CD4-positive, alpha-beta T cell (primary cell): ENCODE data around the gene GGTLC1. TPM values are rescaled to one million over a fixed set of nuclear protein-coding genes. Genes with fewer than 3 reads are reported as not detected.

Experiments
- ATAC-seq: fragments of 200-7000 bp; cut with Tn5 transposase; one replicate; pipeline ENCODE4 v1.10.0; 2022; ENCODE audit warnings: mild to moderate bottlenecking; ENCODE audit not compliant: poor library complexity
- CTCF ChIA-PET: fragments of 350-600 bp; sonication (Branson Sonifier 250); formaldehyde crosslinking; loops from one replicate; lab custom pipeline; 2021; ENCODE audit warnings: antibody characterized with exemption, inconsistent platforms; lab: Charles Lee
- POLR2A ChIA-PET: fragments of 350-600 bp; sonication (Branson Sonifier 250); formaldehyde crosslinking; loops from one replicate; lab custom pipeline; 2021; ENCODE audit warnings: antibody characterized with exemption, inconsistent platforms; lab: Charles Lee
- DNase-seq, 14 experiments: peaks; one replicate each; pipeline ENCODE4 v3.0.0-alpha.2; 2013 to 2020; ENCODE audit warnings: mixed read lengths in 2 of 14
- H3K27ac ChIP-seq, 2 donors: one replicate each; pipeline versions ENCODE4 v1.5.1 to v1.7.0; 2013; ENCODE audit warnings: low read length in 2 of 2, low read depth in 1 of 2, mild to moderate bottlenecking in 1 of 2
- H3K27me3 ChIP-seq, 2 experiments: 1 replicate in 1 of 2; 2 replicates in 1 of 2; pipeline versions ENCODE4 v1.6.1 to v1.7.0; 2013; ENCODE audit warnings: low read length in 2 of 2, control low read depth in 1 of 2, mild to moderate bottlenecking in 1 of 2, moderate library complexity in 1 of 2; ENCODE audit not compliant: insufficient read depth in 2 of 2, control insufficient read depth in 1 of 2
- H3K36me3 ChIP-seq: one replicate; pipeline ENCODE4 v1.6.1; 2013; ENCODE audit warnings: low read length, control low read depth; ENCODE audit not compliant: insufficient read depth
- H3K4me1 ChIP-seq: one replicate; pipeline ENCODE4 v1.6.1; 2013; ENCODE audit warnings: low read length, control low read depth; ENCODE audit not compliant: insufficient read depth
- H3K4me3 ChIP-seq: one replicate; pipeline ENCODE4 v1.5.1; 2013; ENCODE audit warnings: mild to moderate bottlenecking, low read length, moderate library complexity
- H3K9me3 ChIP-seq, 2 experiments: 1 replicate in 1 of 2; 2 replicates in 1 of 2; pipeline versions ENCODE4 v1.6.1 to v1.7.0; 2013; ENCODE audit warnings: low read length in 2 of 2, mild to moderate bottlenecking in 2 of 2, control low read depth in 1 of 2, moderate library complexity in 1 of 2; ENCODE audit not compliant: control insufficient read depth in 1 of 2, insufficient read depth in 1 of 2
- H3K27ac Mint-ChIP-seq: one replicate; pipeline ENCODE4 v1.8.0; 2020; ENCODE audit warnings: mixed read lengths
- H3K27me3 Mint-ChIP-seq: one replicate; pipeline ENCODE4 v1.8.0; 2021; ENCODE audit warnings: mixed read lengths
- H3K36me3 Mint-ChIP-seq: one replicate; pipeline ENCODE4 v1.8.0; 2021; ENCODE audit warnings: low read depth, mixed read lengths
- H3K4me1 Mint-ChIP-seq: one replicate; pipeline ENCODE4 v1.8.0; 2021; ENCODE audit warnings: low read depth, mixed read lengths
- H3K4me3 Mint-ChIP-seq: one replicate; pipeline ENCODE4 v1.8.0; 2020; ENCODE audit warnings: mild to moderate bottlenecking, mixed read lengths
- H3K9me3 Mint-ChIP-seq: one replicate; pipeline ENCODE4 v1.8.0; 2020; ENCODE audit warnings: mixed read lengths
- intact Hi-C, 2 experiments: fragments of 100-400 bp; cut with DNase I in 1 of 2; cut with micrococcal nuclease in 1 of 2; formaldehyde crosslinking; loops; one replicate each; pipeline versions ENCODE4 v1.15.1 to v1.9.0; 2023 to 2025; cut with DNase I, micrococcal nuclease
- total RNA-seq, 174 experiments: library from RNA in 2 of 174; stranded (reverse) in 2 of 174; gene quantifications; one replicate each; pipeline ENCODE4 v1.2.3 and lab custom pipeline; 2021 to 2026
- TF ChIP-seq, protein P1 (sequence below): fragments of 200-600 bp; IDR thresholded peaks from one replicate; pipeline ENCODE4 v1.8.0; 2022; ENCODE audit warnings: antibody characterized with exemption, mild to moderate bottlenecking

GGTLC1 gene
- total RNA-seq, 2 experiments from 2014 or later = not detected

DNA sequence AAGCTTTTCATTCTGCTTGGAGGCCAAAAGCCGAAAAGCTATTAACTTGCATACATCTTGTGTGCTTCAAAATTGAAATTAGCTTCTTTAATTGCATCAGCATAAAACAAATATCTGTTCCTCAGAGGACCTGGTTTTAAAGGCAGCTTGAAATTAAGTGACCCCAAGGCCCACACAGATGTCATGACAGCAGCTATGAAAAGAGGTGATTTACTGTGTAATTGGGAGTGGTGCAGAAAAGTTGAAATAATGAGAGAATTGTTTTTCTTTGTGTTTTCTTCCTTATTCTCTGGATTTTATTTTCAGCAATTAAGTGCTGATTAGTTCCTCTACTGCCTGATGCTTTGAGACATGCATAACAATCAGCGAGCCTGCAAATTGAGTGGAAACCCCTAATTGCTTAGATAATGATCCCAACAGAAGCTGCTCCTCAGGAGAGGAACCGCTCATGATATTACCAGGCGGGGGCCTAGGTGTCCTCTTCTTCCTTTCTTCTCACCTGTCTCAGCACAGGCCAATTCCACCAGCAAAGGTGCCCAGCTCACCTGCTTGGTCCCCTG lies 34.1 kb upstream of the GGTLC1 start:
- Histone ChIP-seq H3K9me3 (no peaks in the 10 kb centered on the region), H3K36me3 (no peaks in the 10 kb centered on the region), H3K4me1 (peaks cover 16% of the 10 kb centered on the region), H3K27ac (no peak overlapping the region), H3K4me3 (no peak overlapping the region), H3K27me3 (no peaks in the 10 kb centered on the region)
- TF ChIP-seq, protein P1, sequence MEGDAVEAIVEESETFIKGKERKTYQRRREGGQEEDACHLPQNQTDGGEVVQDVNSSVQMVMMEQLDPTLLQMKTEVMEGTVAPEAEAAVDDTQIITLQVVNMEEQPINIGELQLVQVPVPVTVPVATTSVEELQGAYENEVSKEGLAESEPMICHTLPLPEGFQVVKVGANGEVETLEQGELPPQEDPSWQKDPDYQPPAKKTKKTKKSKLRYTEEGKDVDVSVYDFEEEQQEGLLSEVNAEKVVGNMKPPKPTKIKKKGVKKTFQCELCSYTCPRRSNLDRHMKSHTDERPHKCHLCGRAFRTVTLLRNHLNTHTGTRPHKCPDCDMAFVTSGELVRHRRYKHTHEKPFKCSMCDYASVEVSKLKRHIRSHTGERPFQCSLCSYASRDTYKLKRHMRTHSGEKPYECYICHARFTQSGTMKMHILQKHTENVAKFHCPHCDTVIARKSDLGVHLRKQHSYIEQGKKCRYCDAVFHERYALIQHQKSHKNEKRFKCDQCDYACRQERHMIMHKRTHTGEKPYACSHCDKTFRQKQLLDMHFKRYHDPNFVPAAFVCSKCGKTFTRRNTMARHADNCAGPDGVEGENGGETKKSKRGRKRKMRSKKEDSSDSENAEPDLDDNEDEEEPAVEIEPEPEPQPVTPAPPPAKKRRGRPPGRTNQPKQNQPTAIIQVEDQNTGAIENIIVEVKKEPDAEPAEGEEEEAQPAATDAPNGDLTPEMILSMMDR = no peak
- intact Hi-C loops = no loop called here
- Mint-ChIP-seq H3K4me1 (peaks cover 26% of the 10 kb centered on the region), H3K27ac (no peak overlapping the region), H3K27me3 (peaks cover 4% of the 10 kb centered on the region), H3K9me3 (peaks cover 3% of the 10 kb centered on the region), H3K36me3 (peaks cover 10% of the 10 kb centered on the region), H3K4me3 (no peak overlapping the region)
- DNase-seq (no peak), ATAC-seq (no peak)
- POLR2A ChIA-PET = no interaction called here
- CTCF ChIA-PET = no interaction called here

DNA sequence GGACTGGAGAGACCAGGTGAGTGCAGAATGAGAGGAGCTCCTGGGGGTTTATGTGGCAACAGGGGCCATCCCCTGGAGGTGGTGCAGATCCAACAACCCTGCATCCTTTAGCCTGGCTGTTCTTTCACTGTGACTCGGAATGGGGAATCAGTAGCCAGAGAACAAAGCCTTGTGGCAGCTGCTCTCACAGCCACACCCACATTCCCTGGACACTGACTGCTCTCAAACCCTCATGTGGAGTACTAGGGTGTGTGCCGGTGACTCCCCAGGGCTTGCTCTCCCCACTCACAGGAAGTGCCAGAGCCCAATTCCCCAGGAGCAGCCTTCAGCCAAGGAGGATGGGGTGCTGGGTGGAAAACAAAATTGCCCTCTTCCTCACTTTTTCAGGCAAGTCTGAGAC lies 30.2 kb upstream of the GGTLC1 start:
- H3K4me1 Mint-ChIP-seq = no peaks in the 10 kb centered on the region
- peaks cover 4% of the 10 kb centered on the region for H3K27me3 Mint-ChIP-seq
- ChIA-PET POLR2A (interaction anchor here (0.6 kb wide), 1 partner anchor 9 kb away, joined by 3 read pairs; no protein-coding TSS in a partner anchor), CTCF (no interaction called here)
- no peaks in the 10 kb centered on the region for H3K9me3 Mint-ChIP-seq
- no peak overlapping the region for H3K4me3 Mint-ChIP-seq
- H3K27ac ChIP-seq = no peak overlapping the region
- intact Hi-C loops = no loop called here
- H3K27ac Mint-ChIP-seq = no peak overlapping the region
- TF ChIP-seq, protein P1 = no peak
- no peaks in the 10 kb centered on the region for H3K36me3 ChIP-seq
- no peaks in the 10 kb centered on the region for H3K27me3 ChIP-seq
- no peaks in the 10 kb centered on the region for H3K9me3 ChIP-seq
- ATAC-seq = no peak
- no peaks in the 10 kb centered on the region for H3K36me3 Mint-ChIP-seq
- H3K4me1 ChIP-seq = no peaks in the 10 kb centered on the region
- no peak for DNase-seq
- no peak overlapping the region for H3K4me3 ChIP-seq

DNA sequence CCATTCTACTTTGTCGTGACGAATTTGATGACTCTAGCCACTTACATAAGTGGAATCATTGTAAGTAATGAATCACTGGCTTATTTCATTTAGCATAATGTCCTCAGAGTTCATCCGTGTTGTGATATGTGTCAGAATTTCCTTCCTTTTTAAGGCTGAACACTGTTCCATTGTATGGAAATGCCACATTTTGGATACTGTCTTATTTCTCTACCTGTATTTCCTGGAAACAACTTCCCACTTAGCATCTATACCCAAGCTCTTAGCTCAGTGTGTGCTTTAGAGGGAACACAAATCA lies 28.8 kb upstream of the GGTLC1 start:
- Histone ChIP-seq H3K9me3 (no peaks in the 10 kb centered on the region), H3K27ac (no peak overlapping the region), H3K27me3 (no peaks in the 10 kb centered on the region), H3K4me3 (no peak overlapping the region), H3K4me1 (no peaks in the 10 kb centered on the region), H3K36me3 (no peaks in the 10 kb centered on the region)
- ATAC-seq = no peak
- DNase-seq = no peak
- Mint-ChIP-seq H3K4me3 (no peak overlapping the region), H3K36me3 (no peaks in the 10 kb centered on the region), H3K27me3 (peaks cover 4% of the 10 kb centered on the region), H3K27ac (no peak overlapping the region), H3K9me3 (no peaks in the 10 kb centered on the region), H3K4me1 (peaks cover 7% of the 10 kb centered on the region)
- ChIA-PET CTCF (no interaction called here), POLR2A (interaction anchor here (1.0 kb wide), 1 partner anchor 10 kb away, joined by 3 read pairs; no protein-coding TSS in a partner anchor)
- TF ChIP-seq, protein P1 = no peak
- intact Hi-C loops = no loop called here
